Astrocyte of the spinal cord (primary cell): Measurements from ENCODE around the gene BICDL1.

Experiments used
- DNase-seq: peaks from one replicate; pipeline ENCODE4 v3.0.0; 2011; ENCODE audit warnings: low read depth, low spot score
- H3K4me3 ChIP-seq: 2 replicates; pipeline ENCODE4 v1.5.1; 2011; ENCODE audit warnings: low read depth, mild to moderate bottlenecking, low read length, moderate library complexity
- CTCF ChIP-seq: IDR thresholded peaks from 2 replicates; pipeline ENCODE4 v1.5.1; 2012; ENCODE audit warnings: low read depth, mild to moderate bottlenecking, low read length, inconsistent platforms
- in situ Hi-C: cut with HindIII; loops from 2 replicates; pipeline ENCODE4 v1.10.0; 2017; ENCODE audit warnings: low sequenced_read_pairs

The BICDL1 gene

GRCh38 chr12:119989361-119989730, 310 bp downstream of the BICDL1 start:
- peak; percentile 11 for DNase-seq
- TF ChIP-seq CTCF: no peak
- H3K4me3 ChIP-seq: peak overlapping the region; percentile 42
- in situ Hi-C loops: no loop called here

- peak; percentile 70 for DNase-seq
- H3K4me3 ChIP-seq: no peak overlapping the region
- in situ Hi-C loops: no loop called here
- TF ChIP-seq CTCF: no peak
Measured at GRCh38 chr12:119989731-119990381, 820 bp downstream of the BICDL1 start.

GRCh38 chr12:119990382-119990874, 1.4 kb downstream of the BICDL1 start:
- H3K4me3 ChIP-seq: no peak overlapping the region
- no peak for TF ChIP-seq CTCF
- in situ Hi-C loops: no loop called here
- DNase-seq: no peak

- no peak for DNase-seq
- H3K4me3 ChIP-seq: no peak overlapping the region
- in situ Hi-C loops: no loop called here
- no peak for TF ChIP-seq CTCF
Measured at GRCh38 chr12:119992129-119992705, 3.2 kb downstream of the BICDL1 start.

- in situ Hi-C loops: no loop called here
Measured at GRCh38 chr12:119994892-119995658, 6.0 kb downstream of the BICDL1 start.

More at GRCh38 chr12:119994892-119995658, 6.0 kb downstream of the BICDL1 start:
- no peak for DNase-seq
- TF ChIP-seq CTCF: no peak
- no peak overlapping the region for H3K4me3 ChIP-seq
